Endothelial cell of umbilical vein (primary cell): ENCODE measurements around the gene SPATA19. TPM values are rescaled to one million over a fixed set of nuclear protein-coding genes. Genes with fewer than 3 reads are reported as not detected.

Experiments used
- BruUV-seq: library from RNA; stranded (reverse); fragments of 400-500 nt; replicated peaks from 2 replicates; lab custom pipeline; 2021; lab: Mats Ljungman, UMichigan
- CTCF ChIA-PET: fragments of 300-600, 350-600 bp; sonication (Branson Sonifier 250); formaldehyde crosslinking; loops from one replicate; lab custom pipeline; 2021; ENCODE audit warnings: antibody characterized with exemption, inconsistent platforms; lab: Charles Lee
- POLR2A ChIA-PET: fragments of 300-600, 350-600 bp; sonication (Branson Sonifier 250); formaldehyde crosslinking; loops from one replicate; lab custom pipeline; 2021; ENCODE audit warnings: antibody characterized with exemption, inconsistent platforms; lab: Charles Lee
- DNase-seq: peaks from one replicate; pipeline ENCODE4 v3.0.0-alpha.2; 2011; ENCODE audit warnings: low read depth, low spot score
- FAIRE-seq: peaks from 2 replicates; lab custom pipeline; 2011; peaks lifted over from hg19 to GRCh38; lab: Jason Lieb, UNC
- H2AFZ ChIP-seq: 2 replicates; pipeline ENCODE4 v1.6.0; 2012; ENCODE audit warnings: low read depth, low read length, control low read depth, inconsistent platforms
- H3K27ac ChIP-seq: 2 replicates; pipeline ENCODE4 v1.5.1; 2011; ENCODE audit warnings: low read depth, mild to moderate bottlenecking, control low read depth, low read length, moderate library complexity; ENCODE audit not compliant: insufficient read depth
- H3K27me3 ChIP-seq, 2 experiments: 2 replicates each; pipeline versions ENCODE4 v1.6.0 to v1.6.1; 2011; ENCODE audit warnings: low read length in 2 of 2, mixed read lengths in 1 of 2; ENCODE audit not compliant: control insufficient read depth in 2 of 2, insufficient read depth in 2 of 2
- H3K36me3 ChIP-seq, 2 experiments: 2 replicates in 1 of 2; 3 replicates in 1 of 2; pipeline ENCODE4 v1.5.1; 2011; ENCODE audit warnings: low read length in 2 of 2, mild to moderate bottlenecking in 1 of 2, moderate library complexity in 1 of 2; ENCODE audit not compliant: control insufficient read depth in 2 of 2, insufficient read depth in 2 of 2; ENCODE audit errors: extremely low read depth in 1 of 2
- H3K4me1 ChIP-seq: 3 replicates; pipeline ENCODE4 v1.5.1; 2011; ENCODE audit warnings: mild to moderate bottlenecking, low read length; ENCODE audit not compliant: control insufficient read depth, insufficient read depth; ENCODE audit errors: extremely low read depth
- H3K4me2 ChIP-seq: 2 replicates; pipeline ENCODE4 v1.6.1; 2011; ENCODE audit warnings: low read length, control low read depth, mixed read lengths; ENCODE audit not compliant: insufficient read depth
- H3K4me3 ChIP-seq, 3 experiments: fragments of 200-600 bp in 1 of 3; sonication (generic), shearing (Covaris generic) in 1 of 3; replicated peaks in 1 of 3; 2 replicates each; pipeline ENCODE4 v1.5.1; 2011 to 2016; ENCODE audit warnings: control low read depth in 3 of 3, low read length in 3 of 3, mild to moderate bottlenecking in 2 of 3, inconsistent platforms in 1 of 3, low read depth in 1 of 3, moderate library complexity in 1 of 3; ENCODE audit not compliant: insufficient read depth in 1 of 3
- H3K79me2 ChIP-seq: 2 replicates; pipeline ENCODE4 v1.6.0; 2012; ENCODE audit warnings: low read length, inconsistent platforms; ENCODE audit not compliant: control insufficient read depth, insufficient read depth
- H3K9ac ChIP-seq: replicated peaks from 2 replicates; pipeline ENCODE3; 2011; ENCODE audit warnings: low read length, control low read depth; ENCODE audit not compliant: insufficient read depth; ENCODE audit errors: extremely low read depth
- H3K9me1 ChIP-seq: replicated peaks from 3 replicates; pipeline ENCODE4 v1.6.0; 2011; ENCODE audit warnings: mild to moderate bottlenecking, low read length; ENCODE audit not compliant: control insufficient read depth, insufficient read depth; ENCODE audit errors: extremely low read depth
- H3K9me3 ChIP-seq: replicated peaks from 2 replicates; pipeline ENCODE4 v1.5.1; 2012; ENCODE audit warnings: low read length, inconsistent platforms; ENCODE audit not compliant: control insufficient read depth, insufficient read depth
- H4K20me1 ChIP-seq: replicated peaks from 2 replicates; pipeline ENCODE3; 2011; ENCODE audit warnings: mild to moderate bottlenecking, low read length; ENCODE audit not compliant: control insufficient read depth, insufficient read depth; ENCODE audit errors: extremely low read depth
- EZH2 ChIP-seq: IDR thresholded peaks from 2 replicates; pipeline ENCODE4 v1.6.1; 2012; ENCODE audit warnings: borderline replicate concordance, low read depth, mild to moderate bottlenecking, moderate library complexity, low read length, inconsistent platforms; ENCODE audit not compliant: severe bottlenecking
- FOS ChIP-seq: IDR thresholded peaks from 2 replicates; pipeline ENCODE4 v1.6.1; 2011; ENCODE audit warnings: mild to moderate bottlenecking, low read length, moderate library complexity, borderline replicate concordance; ENCODE audit not compliant: insufficient read depth
- GATA2 ChIP-seq: IDR thresholded peaks from 2 replicates; pipeline ENCODE4 v1.7.0; 2011; ENCODE audit warnings: low read depth, mild to moderate bottlenecking, moderate library complexity, mixed read lengths, low read length; ENCODE audit not compliant: insufficient read length, insufficient read depth
- JUN ChIP-seq: IDR thresholded peaks from 2 replicates; pipeline ENCODE4 v1.6.1; 2011; ENCODE audit warnings: borderline replicate concordance, low read depth; ENCODE audit not compliant: insufficient read length, insufficient read depth
- MYC ChIP-seq: IDR thresholded peaks from one replicate; pipeline ENCODE4 v1.6.1; 2011; ENCODE audit warnings: mild to moderate bottlenecking, low read depth, low read length
- POLR2A ChIP-seq: IDR thresholded peaks from 2 replicates; pipeline ENCODE4 v1.6.1; 2012; ENCODE audit warnings: low read depth, mild to moderate bottlenecking, control low read depth, low read length
- POLR2AphosphoS5 ChIP-seq: IDR thresholded peaks from 2 replicates; pipeline ENCODE4 v1.6.1; 2012; ENCODE audit warnings: low read depth, mild to moderate bottlenecking, control low read depth, low read length, moderate library complexity; ENCODE audit not compliant: insufficient read depth
- dilution Hi-C: fragments of 300-500 bp; cut with MboI; formaldehyde crosslinking; loops from one replicate; pipeline ENCODE4 v1.15.0; 2019; ENCODE audit warnings: low sequenced_read_pairs; ENCODE audit not compliant: extremely low pct_ligation_motif_present
- intact Hi-C: fragments of 100-400 bp; cut with micrococcal nuclease; formaldehyde crosslinking; loops from one replicate; pipeline ENCODE4 v1.10.0; 2022
- polyA plus RNA-seq, 4 experiments: library from polyadenylated mRNA; depleted of rRNA in 3 of 4; stranded (reverse) in 3 of 4; unstranded in 1 of 4; fragments of >200 nt; gene quantifications; 2 replicates each; pipeline versions ENCODE4 v1.2.1 to v1.2.3, GENCODE V29; 2011 to 2012; ENCODE audit warnings: missing spikeins in 1 of 4
- total RNA-seq: library from RNA; stranded (reverse); gene quantifications from 2 replicates; pipeline ENCODE4 v1.2.3, GENCODE V29; 2021
- TF ChIP-seq, protein P1 (sequence below): IDR thresholded peaks from 2 replicates; pipeline ENCODE4 v1.6.1; 2011; ENCODE audit not compliant: insufficient read depth, insufficient read length
- TF ChIP-seq, protein P2 (sequence below), 2 donors: IDR thresholded peaks; 1 replicate in 1 of 2; 2 replicates in 1 of 2; pipeline ENCODE4 v1.5.1; 2011; ENCODE audit warnings: low read length in 2 of 2, mild to moderate bottlenecking in 2 of 2, moderate library complexity in 2 of 2, control low read depth in 1 of 2, inconsistent platforms in 1 of 2, low read depth in 1 of 2; ENCODE audit not compliant: insufficient read depth in 1 of 2; ENCODE audit errors: extremely low read depth in 1 of 2

Gene SPATA19
- total and polyA plus RNA-seq, 2 donors (not counting 3 experiments of a cell fraction or from before 2014, with no cell fraction given): not detected

DNA sequence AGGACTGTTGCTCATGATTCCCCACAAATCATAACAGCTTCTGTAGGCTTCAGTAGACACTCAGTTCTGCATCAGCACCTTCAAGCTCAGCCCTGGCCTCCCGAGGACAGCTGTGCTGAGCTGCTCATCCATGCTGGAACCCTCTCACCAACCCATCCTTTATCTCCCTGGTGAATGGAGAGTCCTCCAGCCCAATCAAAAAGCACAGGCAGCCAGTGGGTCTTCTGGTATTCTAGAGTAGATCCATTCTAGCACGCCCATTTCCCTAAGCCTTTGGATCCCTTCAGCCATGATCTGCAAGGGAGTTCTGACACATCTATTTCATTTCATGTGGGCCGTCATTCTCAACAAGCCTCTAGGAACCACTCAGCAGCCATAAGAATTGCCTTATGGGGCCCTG is 44.6 kb upstream of the SPATA19 start:
- H3K9ac ChIP-seq: no peak overlapping the region
- dilution Hi-C loops (no loop called here), intact Hi-C loops (no loop called here)
- no peaks in the 10 kb centered on the region for H4K20me1 ChIP-seq
- H3K79me2 ChIP-seq: no peaks in the 10 kb centered on the region
- H3K4me1 ChIP-seq: no peaks in the 10 kb centered on the region
- DNase-seq (no peak), FAIRE-seq (no peak)
- H3K36me3 ChIP-seq: no peaks in the 10 kb centered on the region
- no peak overlapping the region for H3K4me3 ChIP-seq
- H3K9me3 ChIP-seq: no peaks in the 10 kb centered on the region
- H3K27me3 ChIP-seq: no peaks in the 10 kb centered on the region
- no peak for TF ChIP-seq EZH2
- TF ChIP-seq, protein P1, sequence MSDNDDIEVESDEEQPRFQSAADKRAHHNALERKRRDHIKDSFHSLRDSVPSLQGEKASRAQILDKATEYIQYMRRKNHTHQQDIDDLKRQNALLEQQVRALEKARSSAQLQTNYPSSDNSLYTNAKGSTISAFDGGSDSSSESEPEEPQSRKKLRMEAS: no peak
- TF ChIP-seq POLR2AphosphoS5: no peak
- no peak for TF ChIP-seq FOS
- TF ChIP-seq GATA2: no peak
- no peak for TF ChIP-seq JUN
- no peak for TF ChIP-seq POLR2A
- TF ChIP-seq, protein P2, sequence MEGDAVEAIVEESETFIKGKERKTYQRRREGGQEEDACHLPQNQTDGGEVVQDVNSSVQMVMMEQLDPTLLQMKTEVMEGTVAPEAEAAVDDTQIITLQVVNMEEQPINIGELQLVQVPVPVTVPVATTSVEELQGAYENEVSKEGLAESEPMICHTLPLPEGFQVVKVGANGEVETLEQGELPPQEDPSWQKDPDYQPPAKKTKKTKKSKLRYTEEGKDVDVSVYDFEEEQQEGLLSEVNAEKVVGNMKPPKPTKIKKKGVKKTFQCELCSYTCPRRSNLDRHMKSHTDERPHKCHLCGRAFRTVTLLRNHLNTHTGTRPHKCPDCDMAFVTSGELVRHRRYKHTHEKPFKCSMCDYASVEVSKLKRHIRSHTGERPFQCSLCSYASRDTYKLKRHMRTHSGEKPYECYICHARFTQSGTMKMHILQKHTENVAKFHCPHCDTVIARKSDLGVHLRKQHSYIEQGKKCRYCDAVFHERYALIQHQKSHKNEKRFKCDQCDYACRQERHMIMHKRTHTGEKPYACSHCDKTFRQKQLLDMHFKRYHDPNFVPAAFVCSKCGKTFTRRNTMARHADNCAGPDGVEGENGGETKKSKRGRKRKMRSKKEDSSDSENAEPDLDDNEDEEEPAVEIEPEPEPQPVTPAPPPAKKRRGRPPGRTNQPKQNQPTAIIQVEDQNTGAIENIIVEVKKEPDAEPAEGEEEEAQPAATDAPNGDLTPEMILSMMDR (IDR thresholded peaks at IDR 0.05; ENCODE audit: extremely low read depth in 1 of 2, insufficient read depth in 1 of 2, low read depth in 1 of 2, low read length in 2 of 2): no peak
- no peak for TF ChIP-seq MYC
- no peaks in the 10 kb centered on the region for H3K9me1 ChIP-seq
- no peak overlapping the region for H3K4me2 ChIP-seq
- no peak overlapping the region for H2AFZ ChIP-seq
- ChIA-PET CTCF (interaction anchor here (0.6 kb wide), 1 partner anchor 274 kb away, joined by 3 read pairs; no protein-coding TSS in a partner anchor), POLR2A (no interaction called here)
- BruUV-seq: no TSS peak
- H3K27ac ChIP-seq: no peak overlapping the region
